Loucy (cell line): ENCODE results near the gene AGO3.

ENCODE experiments used
- CTCF ChIP-seq: fragments of 200-600 bp; sonication (generic); conservative IDR thresholded peaks from 2 replicates; pipeline ENCODE4 v1.5.1; 2014; ENCODE audit warnings: mild to moderate bottlenecking, antibody characterized with exemption, low read length
- EZH2phosphoT487 ChIP-seq: fragments of 200-600 bp; IDR thresholded peaks from 2 replicates; pipeline ENCODE4 v1.6.1; 2018; ENCODE audit warnings: antibody characterized with exemption, mild to moderate bottlenecking, moderate library complexity, borderline replicate concordance

- TF ChIP-seq CTCF (no peak), EZH2phosphoT487 (no peak)
These were observed 37.6 kb upstream of the AGO3 start for GRCh38 chr1:35893051-35893879.
